HepG2 (cell line): ENCODE data around the gene BLMH. TPM values are rescaled to one million over a fixed set of nuclear protein-coding genes. Genes with fewer than 3 reads are reported as not detected.

Source experiments
- ATAC-seq: fragments of 200-7000 bp; cut with Tn5 transposase; 3 replicates; pipeline ENCODE4 v1.9.1; 2020; ENCODE audit warnings: mild to moderate bottlenecking, moderate library complexity
- BruUV-seq: library from RNA; stranded (reverse); fragments of 400-500 nt; replicated peaks from 2 replicates; lab custom pipeline; 2021; lab: Mats Ljungman, UMichigan
- CTCF ChIA-PET: fragments of 300-600 bp; formaldehyde crosslinking; extraction: SDS; loops from one replicate; lab custom pipeline; 2021; ENCODE audit warnings: low total read pairs, inconsistent platforms, low intra/inter-chr PET ratio; lab: Yijun Ruan, JAX
- POLR2A ChIA-PET: fragments of 350-600 bp; sonication (Branson Sonifier 250); formaldehyde crosslinking; loops from one replicate; lab custom pipeline; 2020; ENCODE audit warnings: antibody characterized with exemption, inconsistent platforms; lab: Yijun Ruan, JAX
- DNase-seq: peaks from one replicate; pipeline ENCODE4 v3.0.0-alpha.2; 2015; ENCODE audit warnings: low spot score
- FAIRE-seq: peaks from 3 replicates; lab custom pipeline; 2011; peaks lifted over from hg19 to GRCh38; lab: Jason Lieb, UNC
- H2AFZ ChIP-seq: one replicate; pipeline ENCODE4 v1.6.1; 2011; ENCODE audit warnings: low read length, inconsistent platforms
- H3K27ac ChIP-seq: fragments of 300-600 bp; 3 replicates; pipeline ENCODE4 v1.8.0; 2011; ENCODE audit warnings: mixed run types, mild to moderate bottlenecking, mixed read lengths, low read length, inconsistent platforms; ENCODE audit not compliant: insufficient read depth; ENCODE audit errors: extremely low read length
- H3K27me3 ChIP-seq, 2 experiments: fragments of 200-600 bp in 1 of 2; 2 replicates in 1 of 2; 3 replicates in 1 of 2; pipeline versions ENCODE4 v1.6.0 to v1.8.0; 2011; ENCODE audit warnings: low read length in 2 of 2, mild to moderate bottlenecking in 2 of 2, moderate library complexity in 2 of 2, inconsistent platforms in 1 of 2; ENCODE audit not compliant: insufficient read depth in 2 of 2, control insufficient read depth in 1 of 2
- H3K36me3 ChIP-seq, 2 experiments: fragments of 200-600 bp in 1 of 2; replicated peaks in 1 of 2; 2 replicates in 1 of 2; 3 replicates in 1 of 2; pipeline versions ENCODE4 v1.5.1 to v1.8.0; 2011; ENCODE audit warnings: low read length in 2 of 2, inconsistent platforms in 1 of 2; ENCODE audit not compliant: insufficient read depth in 2 of 2, control insufficient read depth in 1 of 2
- H3K4me1 ChIP-seq: 2 replicates; pipeline ENCODE4 v1.5.1; 2012; ENCODE audit warnings: low read length, inconsistent platforms; ENCODE audit not compliant: insufficient read depth
- H3K4me2 ChIP-seq: 2 replicates; pipeline ENCODE4 v1.6.0; 2011; ENCODE audit warnings: low read depth, low read length, inconsistent platforms
- H3K4me3 ChIP-seq, 3 experiments: fragments of 200-600 bp in 1 of 3; sonication (generic), shearing (Covaris generic) in 1 of 3; replicated peaks in 1 of 3; 2 replicates each; pipeline ENCODE4 v1.5.1; 2011 to 2016; ENCODE audit warnings: low read length in 3 of 3, inconsistent platforms in 2 of 3, low read depth in 2 of 3, mild to moderate bottlenecking in 2 of 3, control low read depth in 1 of 3, mixed read lengths in 1 of 3; ENCODE audit not compliant: insufficient read depth in 1 of 3
- H3K79me2 ChIP-seq: one replicate; pipeline ENCODE4 v1.6.1; 2011; ENCODE audit warnings: low read length, inconsistent platforms; ENCODE audit not compliant: insufficient read depth
- H3K9ac ChIP-seq: 2 replicates; pipeline ENCODE4 v1.6.0; 2011; ENCODE audit warnings: mild to moderate bottlenecking, low read depth, low read length, inconsistent platforms; ENCODE audit not compliant: insufficient read depth
- H3K9me3 ChIP-seq: 2 replicates; pipeline ENCODE4 v1.5.1; 2012; ENCODE audit warnings: mild to moderate bottlenecking, low read length
- H4K20me1 ChIP-seq: 2 replicates; pipeline ENCODE4 v1.6.0; 2011; ENCODE audit warnings: inconsistent platforms, mild to moderate bottlenecking, low read length, moderate library complexity; ENCODE audit not compliant: insufficient read depth
- DNMT1 ChIP-seq: sonication (generic); formaldehyde crosslinking; IDR thresholded peaks from 2 replicates; pipeline ENCODE4 v1.5.1; 2020; ENCODE audit warnings: mild to moderate bottlenecking, missing genetic modification reagents
- GLI4 ChIP-seq: sonication (generic); formaldehyde crosslinking; IDR thresholded peaks from 2 replicates; pipeline ENCODE4 v1.5.1; 2020; ENCODE audit warnings: missing genetic modification reagents, mild to moderate bottlenecking, moderate library complexity, borderline replicate concordance
- KDM1A ChIP-seq: IDR thresholded peaks from 2 replicates; pipeline ENCODE4 v1.6.1; 2016; ENCODE audit warnings: missing compliant biosample characterization
- NKX3-1 ChIP-seq: sonication (generic); formaldehyde crosslinking; IDR thresholded peaks from 2 replicates; pipeline ENCODE4 v1.5.0; 2020; ENCODE audit warnings: missing genetic modification reagents
- REXO4 ChIP-seq: sonication (generic); formaldehyde crosslinking; IDR thresholded peaks from 2 replicates; pipeline ENCODE4 v1.8.0; 2022; ENCODE audit warnings: missing genetic modification reagents, mild to moderate bottlenecking, borderline replicate concordance
- ZMYM2 ChIP-seq: sonication (generic); formaldehyde crosslinking; IDR thresholded peaks from 2 replicates; pipeline ENCODE4 v1.8.0; 2022; ENCODE audit warnings: mild to moderate bottlenecking, missing genetic modification reagents
- ZNF224 ChIP-seq: sonication (generic); formaldehyde crosslinking; IDR thresholded peaks from 2 replicates; pipeline ENCODE4 v1.5.0; 2020; ENCODE audit warnings: mild to moderate bottlenecking, missing genetic modification reagents
- ZNF230 ChIP-seq: sonication (generic); formaldehyde crosslinking; IDR thresholded peaks from 2 replicates; pipeline ENCODE4 v1.4.0; 2020; ENCODE audit warnings: mild to moderate bottlenecking, missing genetic modification reagents
- ZNF251 ChIP-seq: sonication (generic); formaldehyde crosslinking; IDR thresholded peaks from 2 replicates; pipeline ENCODE4 v1.9.0; 2021; ENCODE audit warnings: mild to moderate bottlenecking, missing genetic modification reagents
- ZNF432 ChIP-seq: sonication (generic); formaldehyde crosslinking; IDR thresholded peaks from 2 replicates; pipeline ENCODE4 v1.5.0; 2020; ENCODE audit warnings: missing genetic modification reagents, mild to moderate bottlenecking, borderline replicate concordance
- ZNF530 ChIP-seq: sonication (generic); formaldehyde crosslinking; IDR thresholded peaks from 2 replicates; pipeline ENCODE4 v1.5.0; 2020; ENCODE audit warnings: low read depth, mild to moderate bottlenecking, missing genetic modification reagents
- ZNF567 ChIP-seq: sonication (generic); formaldehyde crosslinking; IDR thresholded peaks from 2 replicates; pipeline ENCODE4 v1.8.1; 2023; ENCODE audit warnings: mild to moderate bottlenecking, missing genetic modification reagents, borderline replicate concordance
- ZNF737 ChIP-seq: sonication (generic); formaldehyde crosslinking; IDR thresholded peaks from 2 replicates; pipeline ENCODE4 v1.5.0; 2020; ENCODE audit warnings: missing genetic modification reagents, mild to moderate bottlenecking, borderline replicate concordance
- ZNF83 ChIP-seq: sonication (generic); formaldehyde crosslinking; IDR thresholded peaks from 2 replicates; pipeline ENCODE4 v1.4.0; 2020; ENCODE audit warnings: missing genetic modification reagents, mild to moderate bottlenecking, borderline replicate concordance
- WGBS: methylation state at CpG from one replicate; pipeline ENCODE4 v1.1.6; 2017; ENCODE audit warnings: low lambda C conversion rate; 5-methylcytosine and 5-hydroxymethylcytosine counted together
- in situ Hi-C: cut with HindIII; loops from 2 replicates; pipeline ENCODE4 v1.10.0; 2017; ENCODE audit warnings: low pct_unique_long_range_greater_than_20kb; ENCODE audit not compliant: extremely low pct_ligation_motif_present
- intact Hi-C: fragments of 100-400 bp; cut with micrococcal nuclease; formaldehyde crosslinking; loops from one replicate; pipeline ENCODE4 v1.10.0; 2022; ENCODE audit not compliant: unreplicated experiment
- polyA plus RNA-seq, 8 experiments: library from polyadenylated mRNA; depleted of rRNA in 3 of 8; stranded (reverse) in 7 of 8; unstranded in 1 of 8; fragments of >200 nt; fragmentation: Illumina TruSeq in 4 of 8; extraction: Trizol in 4 of 8; gene quantifications; 2 replicates each; pipeline versions ENCODE4 v1.2.1 to v1.2.3, GENCODE V29; 2011 to 2016; ENCODE audit warnings: low read depth in 4 of 8, missing spikeins in 1 of 8, mixed read lengths in 1 of 8; ENCODE audit not compliant: insufficient read depth in 1 of 8
- total RNA-seq, 5 experiments: library from RNA; depleted of rRNA; stranded (reverse); fragments of >200 nt; fragmentation: Illumina TruSeq; extraction: Trizol; gene quantifications; 2 replicates each; pipeline ENCODE4 v1.2.3, GENCODE V29; 2016; ENCODE audit warnings: low read depth in 1 of 5

Gene BLMH
- total and polyA plus RNA-seq, 2 of the 13 experiments (the other 11 are each of a cell fraction or from before 2014, with no cell fraction given), result 12.1 to 41.0 TPM

- Histone ChIP-seq H3K4me1 (peaks cover 10% of the 10 kb centered on the region), H3K27me3 (no peaks in the 10 kb centered on the region), H3K9me3 (no peaks in the 10 kb centered on the region), H3K4me2 (no peak overlapping the region), H4K20me1 (no peaks in the 10 kb centered on the region), H3K36me3 (peaks cover 13 to 56% of the 10 kb centered on the region in 2 experiments), H2AFZ (no peak overlapping the region), H3K9ac (no peak overlapping the region), H3K27ac (no peak overlapping the region), H3K79me2 (no peaks in the 10 kb centered on the region), H3K4me3 (no peak overlapping the region)
- in situ Hi-C loops, result no loop called here
- TF ChIP-seq KDM1A (no peak), ZNF432 (CRISPR knock-in tag) (no peak)
- FAIRE-seq (no peak), DNase-seq (no peak), ATAC-seq (no peak)
- ChIA-PET POLR2A (no interaction called here), CTCF (no interaction called here)
- no TSS peak for BruUV-seq
- intact Hi-C loops, result no loop called here
Measured at GRCh38 chr17:30251931-30252330, 39.8 kb downstream of the BLMH start.

GRCh38 chr17:30249460-30249859, 42.3 kb downstream of the BLMH start:
- FAIRE-seq, result no peak
- Histone ChIP-seq H3K4me1 (peaks cover 10% of the 10 kb centered on the region), H3K4me2 (no peak overlapping the region), H3K9me3 (no peaks in the 10 kb centered on the region), H3K79me2 (no peaks in the 10 kb centered on the region), H3K9ac (no peak overlapping the region), H3K27me3 (no peaks in the 10 kb centered on the region), H3K4me3 (no peak overlapping the region), H3K36me3 (peaks cover 11 to 44% of the 10 kb centered on the region in 2 experiments; a peak in 4 of 5 replicates), H4K20me1 (no peaks in the 10 kb centered on the region), H2AFZ (no peak overlapping the region), H3K27ac (no peak overlapping the region)
- intact Hi-C loops, result no loop called here
- DNase-seq, result no peak
- no peak for ATAC-seq
- CTCF ChIA-PET, result no interaction called here
- 97% methylated on average over 5 of the region's 5 CpGs for WGBS
- POLR2A ChIA-PET, result no interaction called here
- in situ Hi-C loops, result no loop called here
- no peak for TF ChIP-seq ZNF83 (CRISPR knock-in tag)
- TF ChIP-seq DNMT1 (CRISPR knock-in tag), result no peak
- no peak for TF ChIP-seq ZNF567
- no peak for TF ChIP-seq GLI4 (CRISPR knock-in tag)
- no peak for TF ChIP-seq ZNF530 (CRISPR knock-in tag)
- TF ChIP-seq ZNF251, result no peak
- TF ChIP-seq NKX3-1 (CRISPR knock-in tag), result no peak
- TF ChIP-seq ZMYM2 (CRISPR knock-in tag), result no peak
- TF ChIP-seq ZNF737 (CRISPR knock-in tag), result no peak
- TF ChIP-seq REXO4 (CRISPR knock-in tag), result no peak
- TF ChIP-seq ZNF224, result no peak
- no peak for TF ChIP-seq ZNF230 (CRISPR knock-in tag)
- no TSS peak for BruUV-seq
